ENCODE results near the gene MACF1. TPM values are rescaled to one million over a fixed set of nuclear protein-coding genes. Genes with fewer than 3 reads are reported as not detected.
A peak's percentile ranks its signal among the peaks of the same experiment; 100 is the strongest.

Gene MACF1
- total RNA-seq, 1 experiment from 2014 or later, result 190 TPM

GRCh38 chr1:39524171-39524570 is 319.7 kb downstream of the MACF1 start:
- Histone ChIP-seq H3T11ph (ENCODE audit: low read length) (no peak overlapping the region), H3K14ac (ENCODE audit: insufficient read depth, low read length) (no peak overlapping the region), H3K79me1 (ENCODE audit: insufficient read depth, low read depth, low read length, poor library complexity, severe bottlenecking) (no peaks in the 10 kb centered on the region), H3K9me3 (ENCODE audit: control insufficient read depth, low read depth, low read length) (no peaks in the 10 kb centered on the region), H2BK15ac (ENCODE audit: low read depth, low read length) (no peak overlapping the region), H4K8ac (replicated peaks; ENCODE audit: insufficient read length, low read depth, low read length) (no peak overlapping the region), H2BK120ac (ENCODE audit: low read depth, low read length, poor library complexity, severe bottlenecking) (no peak overlapping the region), H2BK5ac (ENCODE audit: insufficient read length, low read length) (no peak overlapping the region), H4K91ac (ENCODE audit: insufficient read length, low read depth, low read length) (no peak overlapping the region), H3K18ac (ENCODE audit: insufficient read length, low read depth, low read length) (no peak overlapping the region), H3K56ac (ENCODE audit: insufficient read length, low read depth, low read length) (no peak overlapping the region), H2AK5ac (ENCODE audit: insufficient read length, low read length) (no peak overlapping the region), H3K27me3 (ENCODE audit: insufficient read depth, low read length) (no peaks in the 10 kb centered on the region), H3K4me2 (ENCODE audit: insufficient read depth, insufficient read length, low read length) (no peak overlapping the region), H2BK20ac (ENCODE audit: low read depth, low read length, poor library complexity, severe bottlenecking) (no peak overlapping the region), H3K79me2 (ENCODE audit: insufficient read depth, low read length) (no peaks in the 10 kb centered on the region), H4K20me1 (ENCODE audit: control insufficient read depth, insufficient read depth, insufficient read length) (no peaks in the 10 kb centered on the region), H3K23me2 (ENCODE audit: insufficient read length, low read depth, low read length, poor library complexity, severe bottlenecking) (no peaks in the 10 kb centered on the region), H3K4me1 (ENCODE audit: insufficient read depth, low read length) (no peaks in the 10 kb centered on the region), H3K27ac (ENCODE audit: insufficient read length, low read depth, low read length) (no peak overlapping the region), H4K5ac (ENCODE audit: insufficient read length, low read depth, low read length) (no peak overlapping the region), H3K4ac (ENCODE audit: low read depth, low read length) (no peak overlapping the region), H3K9ac (ENCODE audit: extremely low read depth, insufficient read length, low read length) (no peak overlapping the region), H3K23ac (ENCODE audit: insufficient read length, low read depth, low read length) (no peak overlapping the region), H2BK12ac (ENCODE audit: insufficient read length, low read depth, low read length) (no peak overlapping the region), H2AFZ (ENCODE audit: low read length) (no peak overlapping the region)
- Mint-ChIP-seq H3K27ac (peak overlapping the region in 1 of 3 experiments; percentile 66; a peak in 1 of 7 replicates), H3K27me3 (ENCODE audit: low read depth) (peaks cover 4% of the 10 kb centered on the region; the same call in 1 of the 2 replicates), H3K36me3 (ENCODE audit: insufficient read depth in 1 of 3, low read depth in 3 of 3) (peaks cover 0 to 9% (median 0%) of the 10 kb centered on the region in 3 experiments; a peak in 2 of 7 replicates), H3K9me3 (no peaks in the 10 kb centered on the region; a peak in 1 of 5 replicates), H3K4me1 (peaks cover 0 to 5% of the 10 kb centered on the region in 2 experiments; a peak in 2 of 4 replicates), H3K4me3 (no peak overlapping the region)
- no CpG with 5 or more reads among the region's 6 CpGs for WGBS (ENCODE audit: extremely low coverage, insufficient read length, low lambda C conversion rate)
- no peak for TF ChIP-seq CTCF (conservative IDR thresholded peaks at IDR 0.05)
- DNase-seq, result no peak
